ENCODE measurements around the gene TOP3B.

DNA sequence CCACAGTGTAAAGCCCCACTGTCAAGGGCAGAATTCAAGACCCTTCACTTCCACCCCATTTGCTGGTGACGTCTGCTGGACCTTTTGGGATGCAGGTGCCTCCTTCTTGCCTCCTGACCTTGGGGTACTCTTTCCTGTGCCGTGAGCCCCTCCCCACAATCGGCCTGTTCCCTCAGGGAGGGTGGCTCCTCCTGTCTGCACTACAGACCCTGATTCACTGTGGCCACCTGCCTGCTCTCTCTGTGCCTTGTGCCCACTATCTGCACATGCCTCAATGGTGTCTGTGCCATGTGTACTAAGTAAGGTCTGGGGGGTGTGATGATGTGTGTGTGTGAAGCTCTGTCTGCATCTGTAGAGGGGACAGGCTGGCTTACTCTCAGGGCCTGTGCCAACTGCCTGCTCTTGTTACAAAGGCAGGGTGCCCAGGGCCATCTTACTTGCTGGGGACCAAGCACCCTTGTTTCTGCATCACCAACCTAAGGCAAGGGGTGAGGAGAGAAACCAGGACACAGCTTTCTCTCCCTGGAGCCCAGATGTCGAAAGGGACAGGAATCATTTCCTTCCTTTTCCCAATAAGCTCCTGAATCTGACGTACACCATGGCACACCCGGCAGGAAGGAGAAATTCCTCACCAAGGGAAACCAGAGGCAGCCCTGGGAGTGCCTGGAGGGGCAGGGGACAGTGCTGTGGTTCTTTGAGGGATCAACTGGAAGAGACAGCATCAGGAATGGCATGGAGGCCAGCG lies 33.6 kb downstream of the TOP3B start:
- no peak for TF ChIP-seq EP300 (conservative IDR thresholded peaks at IDR 0.05; ENCODE audit: poor library complexity, severe bottlenecking)
- TF ChIP-seq, protein P1, sequence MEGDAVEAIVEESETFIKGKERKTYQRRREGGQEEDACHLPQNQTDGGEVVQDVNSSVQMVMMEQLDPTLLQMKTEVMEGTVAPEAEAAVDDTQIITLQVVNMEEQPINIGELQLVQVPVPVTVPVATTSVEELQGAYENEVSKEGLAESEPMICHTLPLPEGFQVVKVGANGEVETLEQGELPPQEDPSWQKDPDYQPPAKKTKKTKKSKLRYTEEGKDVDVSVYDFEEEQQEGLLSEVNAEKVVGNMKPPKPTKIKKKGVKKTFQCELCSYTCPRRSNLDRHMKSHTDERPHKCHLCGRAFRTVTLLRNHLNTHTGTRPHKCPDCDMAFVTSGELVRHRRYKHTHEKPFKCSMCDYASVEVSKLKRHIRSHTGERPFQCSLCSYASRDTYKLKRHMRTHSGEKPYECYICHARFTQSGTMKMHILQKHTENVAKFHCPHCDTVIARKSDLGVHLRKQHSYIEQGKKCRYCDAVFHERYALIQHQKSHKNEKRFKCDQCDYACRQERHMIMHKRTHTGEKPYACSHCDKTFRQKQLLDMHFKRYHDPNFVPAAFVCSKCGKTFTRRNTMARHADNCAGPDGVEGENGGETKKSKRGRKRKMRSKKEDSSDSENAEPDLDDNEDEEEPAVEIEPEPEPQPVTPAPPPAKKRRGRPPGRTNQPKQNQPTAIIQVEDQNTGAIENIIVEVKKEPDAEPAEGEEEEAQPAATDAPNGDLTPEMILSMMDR (IDR thresholded peaks at IDR 0.05; ENCODE audit: poor library complexity, severe bottlenecking), result no peak
- no peak for TF ChIP-seq MXI1 (conservative IDR thresholded peaks at IDR 0.05; ENCODE audit: poor library complexity, severe bottlenecking)
- no peak for TF ChIP-seq TAF1 (IDR thresholded peaks at IDR 0.05; ENCODE audit: low read depth)
- TF ChIP-seq, protein P2, sequence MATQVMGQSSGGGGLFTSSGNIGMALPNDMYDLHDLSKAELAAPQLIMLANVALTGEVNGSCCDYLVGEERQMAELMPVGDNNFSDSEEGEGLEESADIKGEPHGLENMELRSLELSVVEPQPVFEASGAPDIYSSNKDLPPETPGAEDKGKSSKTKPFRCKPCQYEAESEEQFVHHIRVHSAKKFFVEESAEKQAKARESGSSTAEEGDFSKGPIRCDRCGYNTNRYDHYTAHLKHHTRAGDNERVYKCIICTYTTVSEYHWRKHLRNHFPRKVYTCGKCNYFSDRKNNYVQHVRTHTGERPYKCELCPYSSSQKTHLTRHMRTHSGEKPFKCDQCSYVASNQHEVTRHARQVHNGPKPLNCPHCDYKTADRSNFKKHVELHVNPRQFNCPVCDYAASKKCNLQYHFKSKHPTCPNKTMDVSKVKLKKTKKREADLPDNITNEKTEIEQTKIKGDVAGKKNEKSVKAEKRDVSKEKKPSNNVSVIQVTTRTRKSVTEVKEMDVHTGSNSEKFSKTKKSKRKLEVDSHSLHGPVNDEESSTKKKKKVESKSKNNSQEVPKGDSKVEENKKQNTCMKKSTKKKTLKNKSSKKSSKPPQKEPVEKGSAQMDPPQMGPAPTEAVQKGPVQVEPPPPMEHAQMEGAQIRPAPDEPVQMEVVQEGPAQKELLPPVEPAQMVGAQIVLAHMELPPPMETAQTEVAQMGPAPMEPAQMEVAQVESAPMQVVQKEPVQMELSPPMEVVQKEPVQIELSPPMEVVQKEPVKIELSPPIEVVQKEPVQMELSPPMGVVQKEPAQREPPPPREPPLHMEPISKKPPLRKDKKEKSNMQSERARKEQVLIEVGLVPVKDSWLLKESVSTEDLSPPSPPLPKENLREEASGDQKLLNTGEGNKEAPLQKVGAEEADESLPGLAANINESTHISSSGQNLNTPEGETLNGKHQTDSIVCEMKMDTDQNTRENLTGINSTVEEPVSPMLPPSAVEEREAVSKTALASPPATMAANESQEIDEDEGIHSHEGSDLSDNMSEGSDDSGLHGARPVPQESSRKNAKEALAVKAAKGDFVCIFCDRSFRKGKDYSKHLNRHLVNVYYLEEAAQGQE (IDR thresholded peaks at IDR 0.05; ENCODE audit: borderline replicate concordance), result no peak
- no peak for TF ChIP-seq SMC3 (conservative IDR thresholded peaks at IDR 0.05; ENCODE audit: poor library complexity)

Data from neural cell (in vitro differentiated cells).